HG03108 (cell line): ENCODE results near the gene SNTB2.

Experiments used
- ATAC-seq: cut with Tn5 transposase; IDR thresholded peaks from one replicate; pipeline ENCODE4 v1.9.1; 2021; ENCODE audit warnings: moderate library complexity; ENCODE audit not compliant: unreplicated experiment

The SNTB2 gene

DNA sequence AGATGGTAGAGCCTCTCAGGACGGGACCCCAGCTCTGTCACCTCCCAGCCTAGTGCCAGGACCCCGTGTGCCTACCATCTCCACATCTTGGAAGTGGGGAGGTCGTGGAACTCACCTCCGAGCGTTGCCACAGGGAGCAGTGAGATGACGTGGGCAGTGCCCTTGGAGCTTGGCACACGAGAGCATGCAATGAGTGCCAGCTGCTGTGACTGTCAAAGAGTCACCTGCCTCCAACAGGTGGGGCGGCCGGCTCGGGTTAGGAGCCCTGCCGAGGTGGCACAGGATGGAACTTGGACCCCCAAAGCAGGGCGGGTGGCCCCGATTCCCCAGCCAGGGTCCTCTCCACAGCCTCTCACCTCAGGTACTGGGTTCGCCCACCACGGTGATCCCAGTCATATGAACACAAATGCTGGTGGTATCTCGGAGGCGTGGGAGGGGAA lies 129.7 kb downstream of the SNTB2 start:
- no peak for ATAC-seq

DNA sequence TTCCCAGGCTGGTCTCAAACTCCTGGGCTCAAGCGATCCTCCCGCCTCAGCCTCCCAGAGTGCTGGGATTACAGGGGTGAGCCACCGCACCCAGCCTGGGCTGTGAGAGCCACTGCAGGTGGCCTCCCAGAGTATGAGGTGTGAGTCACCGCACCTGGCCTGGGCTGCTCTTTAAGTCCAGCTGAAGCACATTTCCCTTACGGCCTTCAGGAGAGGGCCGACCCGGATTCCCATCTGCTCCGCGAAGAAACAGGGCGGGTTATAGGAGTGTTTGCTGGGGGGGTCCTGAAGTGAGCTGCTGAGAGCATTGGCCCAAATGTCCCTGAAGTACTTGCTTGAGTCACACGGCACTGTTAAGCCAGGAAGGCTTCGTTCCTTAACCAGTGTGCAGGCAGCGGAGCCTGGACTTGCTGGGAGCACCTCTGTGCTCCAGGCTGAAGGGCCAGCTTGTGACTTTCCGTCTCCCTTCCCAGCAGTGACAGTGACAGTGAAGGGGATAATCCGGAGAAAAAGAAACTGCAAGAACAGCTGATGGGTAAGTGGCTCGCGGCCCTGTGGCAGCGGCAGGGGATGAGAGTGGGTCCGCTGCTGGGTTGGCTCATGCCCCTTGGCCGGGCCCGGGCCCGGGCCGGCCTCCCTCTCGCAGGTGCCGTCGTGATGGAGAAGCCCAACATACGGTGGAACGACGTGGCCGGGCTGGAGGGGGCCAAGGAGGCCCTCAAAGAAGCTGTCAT lies 131.4 kb downstream of the SNTB2 start:
- ATAC-seq: no peak

DNA sequence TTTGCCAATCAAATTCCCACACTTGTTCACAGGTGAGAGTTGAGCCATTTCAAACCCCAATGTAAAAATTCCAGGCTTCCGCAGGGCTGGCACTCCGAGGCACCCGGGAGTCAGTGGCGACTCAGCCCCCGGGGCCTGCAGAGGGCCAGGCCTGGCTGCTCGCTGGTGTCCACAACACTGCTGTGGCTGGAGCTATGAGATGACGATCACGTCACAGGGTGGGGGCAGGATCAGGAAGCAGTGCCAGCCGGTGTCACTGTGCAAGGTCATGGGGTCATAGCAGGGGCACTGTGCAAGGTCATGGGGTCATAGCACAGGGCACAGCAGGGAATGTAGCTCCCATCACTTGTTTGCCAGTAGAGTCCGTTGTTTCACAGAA lies 131.9 kb downstream of the SNTB2 start:
- no peak for ATAC-seq

DNA sequence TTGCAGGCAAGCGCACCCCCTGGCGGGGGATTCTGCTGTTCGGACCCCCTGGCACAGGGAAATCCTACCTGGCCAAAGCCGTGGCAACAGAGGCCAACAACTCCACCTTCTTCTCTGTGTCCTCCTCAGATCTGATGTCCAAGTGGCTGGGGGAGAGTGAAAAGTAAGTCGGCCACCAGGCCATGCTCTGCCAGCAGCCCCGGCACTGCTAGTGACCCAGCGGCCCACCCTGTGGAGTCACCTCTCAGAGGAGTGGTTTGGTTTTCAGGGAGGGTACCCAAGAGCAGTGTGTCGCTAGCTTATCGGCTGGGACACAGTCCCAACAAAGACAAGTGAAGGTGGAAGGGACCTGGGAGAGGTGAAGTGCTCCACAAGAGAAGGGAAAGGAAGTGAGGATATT lies 132.4 kb downstream of the SNTB2 start:
- ATAC-seq: no peak

DNA sequence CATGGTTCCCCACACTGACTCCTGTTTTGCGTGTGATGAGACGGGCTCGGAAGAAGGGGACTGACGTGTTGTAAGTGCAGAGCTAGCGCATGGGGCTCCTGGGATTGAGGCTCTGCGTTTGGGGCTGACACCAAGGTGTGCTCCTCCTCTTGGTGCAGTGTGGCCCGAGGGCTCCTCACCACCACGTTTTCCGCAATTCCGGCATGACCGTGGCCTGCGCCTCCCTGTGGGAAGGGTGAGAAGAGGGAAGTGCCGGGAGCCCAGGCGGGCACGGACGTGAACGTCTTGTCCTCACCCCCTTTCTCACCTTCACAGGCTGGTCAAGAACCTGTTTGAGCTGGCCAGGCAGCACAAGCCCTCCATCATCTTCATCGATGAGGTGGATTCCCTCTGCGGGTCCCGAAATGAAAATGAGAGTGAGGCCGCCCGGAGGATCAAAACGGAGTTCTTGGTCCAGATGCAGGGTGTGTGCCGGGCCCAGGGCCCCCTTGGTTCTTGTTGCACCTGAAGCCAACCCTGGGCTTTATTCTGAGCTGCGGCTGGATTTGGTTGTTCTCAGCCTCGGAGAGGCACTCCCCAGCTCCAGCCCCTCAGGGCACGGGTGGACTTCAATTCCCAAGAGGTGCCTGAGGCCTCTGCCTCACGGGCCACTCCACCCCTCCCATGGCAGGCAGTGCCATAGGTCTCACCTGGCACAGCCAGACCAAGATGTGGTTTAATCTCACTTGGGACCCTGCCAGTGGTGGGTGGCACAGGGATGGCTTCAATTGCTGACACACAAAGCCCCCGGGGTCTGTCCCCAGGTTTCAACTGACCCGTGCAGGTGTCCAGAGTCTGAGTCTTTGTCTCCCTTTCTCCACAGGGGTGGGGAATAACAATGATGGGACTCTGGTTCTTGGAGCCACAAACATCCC lies 133.1 kb downstream of the SNTB2 start:
- ATAC-seq: no peak

DNA sequence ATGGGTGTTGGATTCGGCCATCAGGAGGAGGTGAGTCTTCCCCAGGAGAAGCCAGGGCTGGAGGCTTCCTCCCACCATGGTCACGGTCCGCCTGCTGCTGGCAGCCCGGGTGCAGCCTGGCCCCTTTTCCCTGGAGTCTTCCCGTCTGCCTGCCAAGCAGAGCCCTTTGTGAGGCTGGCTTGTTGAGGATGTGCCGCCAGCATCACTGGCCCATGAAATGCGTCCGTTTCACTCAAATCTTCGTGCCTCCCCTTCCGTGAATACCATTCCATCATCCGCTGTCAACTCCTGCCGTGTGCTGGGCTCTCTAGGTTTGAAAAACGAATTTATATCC lies 133.7 kb downstream of the SNTB2 start:
- ATAC-seq: no peak

DNA sequence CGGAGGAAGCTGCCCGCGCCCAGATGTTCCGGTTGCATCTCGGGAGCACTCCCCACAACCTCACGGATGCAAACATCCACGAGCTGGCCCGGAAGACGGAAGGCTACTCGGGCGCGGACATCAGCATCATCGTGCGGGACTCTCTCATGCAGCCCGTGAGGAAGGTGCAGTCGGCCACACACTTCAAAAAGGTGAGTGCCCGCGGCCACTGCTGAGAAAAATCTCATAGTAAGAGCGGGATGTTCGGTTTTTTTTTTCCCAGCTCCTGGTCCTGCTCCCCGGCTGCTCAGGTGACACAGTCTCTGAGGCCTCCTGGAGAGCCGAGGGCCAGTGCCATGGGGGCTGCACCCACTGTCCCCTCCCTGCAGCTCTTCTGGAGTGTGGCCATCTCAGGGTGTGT lies 134.1 kb downstream of the SNTB2 start:
- no peak for ATAC-seq

DNA sequence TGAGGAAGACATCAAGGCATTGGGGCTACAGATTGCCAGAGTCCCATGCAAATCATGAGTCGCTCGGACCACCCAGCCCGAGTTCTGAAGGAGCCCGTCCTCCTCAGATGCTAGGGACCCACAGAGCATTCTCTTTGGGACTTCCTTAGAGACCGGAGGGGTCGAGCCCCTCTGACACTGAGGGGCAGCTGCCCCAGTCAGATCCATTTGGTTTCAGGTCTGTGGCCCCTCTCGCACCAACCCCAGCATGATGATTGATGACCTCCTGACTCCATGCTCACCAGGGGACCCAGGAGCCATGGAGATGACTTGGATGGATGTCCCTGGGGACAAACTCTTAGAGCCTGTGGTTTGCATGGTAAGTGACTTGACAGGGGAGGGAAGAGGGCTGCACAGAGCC lies 135.4 kb downstream of the SNTB2 start:
- no peak for ATAC-seq

DNA sequence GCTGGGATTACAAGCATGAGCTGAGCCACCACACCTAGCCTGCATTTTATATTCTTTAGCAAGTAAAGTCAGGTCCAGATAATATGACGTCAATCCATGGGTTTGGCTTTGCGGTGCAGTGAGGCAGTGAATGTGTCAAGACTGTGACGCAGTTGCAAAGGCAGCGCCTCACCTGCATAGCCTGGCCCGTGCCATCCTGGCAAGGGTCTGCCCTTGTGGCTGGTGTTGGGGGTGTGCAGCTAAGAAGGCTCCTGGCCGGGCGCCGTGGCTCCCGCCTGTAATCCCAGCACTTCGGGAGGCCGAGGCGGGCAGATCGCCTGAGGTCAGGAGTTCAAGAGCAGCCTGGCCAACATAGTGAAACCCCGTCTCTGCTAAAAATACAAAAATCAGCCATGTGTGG lies 136.5 kb downstream of the SNTB2 start:
- no peak for ATAC-seq

DNA sequence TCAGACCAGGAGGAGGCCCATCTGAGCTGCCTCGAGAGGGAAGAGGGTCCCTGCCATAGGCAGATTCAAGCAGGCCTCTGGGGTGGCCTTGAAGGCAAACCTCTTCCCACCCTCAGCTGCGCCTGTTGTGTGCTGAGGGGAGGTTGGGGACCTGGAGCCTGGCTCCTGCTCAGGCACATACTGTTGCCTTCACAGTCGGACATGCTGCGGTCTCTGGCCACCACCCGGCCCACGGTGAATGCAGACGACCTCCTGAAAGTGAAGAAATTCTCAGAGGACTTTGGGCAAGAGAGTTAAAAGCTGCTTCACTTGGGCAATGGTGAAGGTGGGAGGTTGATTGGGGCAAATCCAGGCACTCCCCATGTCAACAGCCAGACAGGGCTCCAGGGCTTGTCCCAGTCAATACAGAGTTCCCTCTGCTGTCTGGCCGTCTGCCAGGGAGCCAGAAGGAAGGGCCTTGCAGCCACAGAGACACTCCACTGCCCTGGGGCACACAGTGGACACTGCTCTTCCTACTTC lies 137.1 kb downstream of the SNTB2 start:
- ATAC-seq: no peak

DNA sequence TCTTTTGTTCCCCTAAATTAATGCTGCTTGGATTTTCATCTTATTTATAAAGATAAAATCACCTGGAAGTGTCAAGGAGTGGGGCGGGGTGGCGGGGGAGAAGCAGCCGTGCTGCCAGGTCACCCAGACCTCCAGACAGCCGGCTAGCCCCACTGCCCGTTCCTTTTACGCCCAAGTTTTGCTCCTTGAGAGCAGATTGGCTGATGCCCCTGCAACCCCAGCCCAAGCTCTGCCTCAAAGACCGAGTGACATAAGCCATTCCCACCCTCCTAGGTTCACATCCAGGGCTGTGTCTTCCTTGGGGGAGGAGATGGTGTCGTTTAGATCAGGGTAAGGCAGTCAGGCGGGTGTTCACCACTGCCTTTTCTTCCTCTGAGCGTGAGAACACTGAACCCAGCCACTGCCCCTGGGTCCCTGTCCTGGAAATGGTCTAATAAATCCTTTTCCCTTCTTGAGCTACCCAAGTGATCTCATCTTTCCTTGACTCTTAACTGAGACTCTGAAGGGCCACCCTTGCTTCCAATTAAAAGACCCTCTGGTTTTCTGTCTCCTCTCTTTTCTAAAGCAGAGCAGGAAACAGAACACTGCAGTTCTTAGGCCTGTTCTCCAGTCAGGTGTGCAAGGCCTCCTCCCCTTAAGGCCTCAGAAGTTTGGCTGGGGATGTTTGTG lies 137.8 kb downstream of the SNTB2 start:
- ATAC-seq: no peak

DNA sequence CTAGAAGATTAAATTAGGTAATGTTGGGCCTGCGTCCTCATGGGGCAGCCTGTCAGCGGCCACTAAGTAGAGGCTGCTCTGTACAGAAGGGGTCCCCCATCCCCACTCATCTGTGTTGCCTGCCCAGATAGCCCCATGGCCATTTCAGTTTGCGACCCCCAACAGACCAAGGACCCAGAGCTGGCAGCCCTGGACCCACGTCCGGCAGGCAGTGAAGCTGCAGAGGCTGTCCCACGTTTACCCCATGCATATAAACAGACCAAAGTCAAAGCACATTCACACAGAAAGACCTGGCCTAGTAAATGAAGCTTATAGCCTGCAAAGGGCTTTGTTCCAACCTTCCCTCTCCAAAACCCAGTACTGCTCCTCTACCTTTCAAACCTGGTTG lies 138.8 kb downstream of the SNTB2 start:
- no peak for ATAC-seq

DNA sequence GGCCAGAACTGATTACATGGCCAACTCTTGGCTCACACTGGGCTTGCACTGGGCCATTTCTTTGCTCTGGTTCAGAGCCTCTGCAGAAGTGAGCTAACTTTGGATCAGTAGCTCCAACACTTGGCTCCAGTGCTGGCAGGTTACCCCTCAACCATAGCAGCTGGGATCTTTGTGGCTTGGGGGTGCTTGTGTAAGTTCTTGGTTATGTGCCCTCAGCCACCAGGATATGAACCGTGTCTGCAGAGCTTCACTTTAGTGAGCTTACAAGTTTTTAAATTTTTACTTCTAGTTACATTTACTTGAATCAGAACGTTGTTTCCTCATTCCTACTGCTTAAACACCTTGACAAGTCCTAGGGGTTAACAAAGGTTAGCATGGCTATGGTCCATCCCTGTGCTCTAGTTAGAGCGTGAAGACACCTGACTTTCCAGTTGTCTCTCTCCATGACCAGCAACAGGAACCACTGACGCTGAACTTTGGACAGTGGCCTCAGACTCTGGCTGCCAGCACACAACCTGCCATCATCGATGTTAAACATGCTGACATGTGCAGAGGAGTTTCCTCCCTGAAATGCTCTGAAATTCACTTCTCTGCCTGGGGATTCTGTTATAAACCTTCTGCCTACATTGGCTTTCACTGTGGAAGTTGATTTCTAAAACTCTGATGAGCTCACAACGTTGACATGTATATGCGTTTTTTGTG lies 139.4 kb downstream of the SNTB2 start:
- no peak for ATAC-seq

DNA sequence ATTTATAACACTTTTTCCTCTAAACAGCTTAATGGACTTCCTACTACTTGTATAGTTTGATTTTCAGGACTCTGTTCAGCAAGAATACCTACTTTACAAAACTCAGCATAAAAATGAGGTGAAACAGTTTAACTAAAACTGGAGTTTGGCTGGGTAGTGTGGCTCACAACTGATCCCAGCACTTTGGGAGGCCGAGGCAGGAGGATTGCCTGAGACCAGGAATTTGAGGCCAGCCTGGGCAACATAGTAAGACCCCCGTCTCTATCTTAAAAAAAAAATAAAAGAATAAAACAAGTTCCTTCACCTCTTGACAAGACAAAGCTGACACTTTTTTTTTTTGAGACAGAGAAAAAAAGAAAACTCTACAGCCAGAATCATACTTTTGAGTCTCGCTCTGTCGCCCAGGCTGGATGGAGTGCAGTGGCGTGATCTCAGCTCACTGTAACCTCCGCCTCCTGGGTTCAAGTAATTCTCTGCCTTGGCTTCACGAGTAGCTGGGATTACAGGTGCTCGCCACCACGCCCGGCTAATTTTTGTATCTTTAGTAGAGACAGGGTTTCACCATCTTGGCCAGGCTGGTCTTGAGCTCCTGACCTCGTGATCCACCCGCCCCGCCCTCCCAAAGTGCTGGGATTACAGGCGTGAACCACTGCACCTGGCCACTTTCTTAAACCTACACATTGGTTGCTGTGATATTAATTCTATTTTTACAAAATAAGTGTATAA lies 140.8 kb downstream of the SNTB2 start:
- ATAC-seq: no peak

DNA sequence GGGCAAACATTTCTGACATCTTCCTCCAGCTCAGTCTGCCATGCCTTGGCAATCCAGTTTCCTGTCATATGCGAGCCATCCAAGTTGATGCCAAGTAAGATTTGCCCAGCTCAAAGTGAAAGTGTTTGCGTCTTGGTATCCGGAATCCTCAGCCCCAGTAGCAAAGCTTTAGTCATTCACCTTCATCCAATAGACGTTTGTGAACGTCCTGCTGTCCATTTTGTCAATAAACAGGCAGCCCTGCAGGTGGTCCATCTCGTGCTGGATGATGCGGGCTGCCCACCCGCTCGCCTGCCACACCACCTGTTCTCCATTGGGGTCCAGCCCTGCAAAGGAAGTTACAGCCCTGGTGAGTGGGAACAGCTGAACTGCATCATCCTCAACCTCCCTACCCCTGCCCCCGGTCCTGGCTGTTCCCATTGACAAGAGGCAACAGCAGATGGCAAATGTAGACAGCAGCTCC lies 141.9 kb downstream of the SNTB2 start:
- no peak for ATAC-seq

DNA sequence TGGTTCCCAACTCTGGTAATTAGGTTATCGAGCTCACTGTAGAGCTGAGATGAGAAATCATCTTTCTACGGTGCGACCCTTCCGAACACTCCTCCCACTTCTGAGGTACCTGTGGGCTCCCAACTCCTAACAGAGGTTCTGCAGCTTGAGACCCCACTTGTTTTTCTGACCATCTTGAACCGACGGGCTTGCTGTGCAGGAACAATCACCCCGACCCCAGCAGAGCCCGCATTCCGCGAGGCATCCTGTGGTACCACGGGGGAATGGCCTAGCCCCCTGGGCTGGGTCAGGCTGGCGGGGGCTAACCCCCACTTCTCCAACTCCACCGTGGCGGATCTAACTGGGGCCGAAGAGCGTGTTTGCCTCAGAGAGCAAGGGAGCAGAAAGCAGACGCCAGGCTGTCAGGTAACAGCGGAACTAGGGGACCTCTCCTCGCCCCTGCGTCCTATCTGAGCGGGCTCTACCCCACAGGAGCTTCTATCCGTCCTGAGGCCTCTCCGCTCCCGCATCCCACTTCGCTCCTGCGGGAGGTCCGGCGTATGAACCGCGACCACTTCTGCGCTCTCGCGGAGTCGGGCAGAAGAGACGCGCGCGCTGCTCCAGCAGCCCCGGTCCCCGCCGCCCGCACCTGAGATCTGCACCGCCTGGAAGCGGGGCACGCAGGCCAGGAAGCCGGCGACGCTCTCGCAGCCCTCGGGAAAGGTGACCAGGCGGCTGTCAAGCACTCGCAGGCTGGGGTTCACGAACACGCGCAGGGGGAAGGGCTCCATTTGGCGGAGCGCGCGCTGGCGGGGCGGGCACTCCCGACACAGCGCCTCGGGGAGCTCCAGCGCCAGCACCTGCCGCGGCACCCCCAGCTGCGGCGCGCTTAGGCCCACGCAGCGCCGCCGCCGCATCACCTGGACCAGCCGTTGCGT lies 142.7 kb downstream of the SNTB2 start:
- ATAC-seq: peak; percentile 4

DNA sequence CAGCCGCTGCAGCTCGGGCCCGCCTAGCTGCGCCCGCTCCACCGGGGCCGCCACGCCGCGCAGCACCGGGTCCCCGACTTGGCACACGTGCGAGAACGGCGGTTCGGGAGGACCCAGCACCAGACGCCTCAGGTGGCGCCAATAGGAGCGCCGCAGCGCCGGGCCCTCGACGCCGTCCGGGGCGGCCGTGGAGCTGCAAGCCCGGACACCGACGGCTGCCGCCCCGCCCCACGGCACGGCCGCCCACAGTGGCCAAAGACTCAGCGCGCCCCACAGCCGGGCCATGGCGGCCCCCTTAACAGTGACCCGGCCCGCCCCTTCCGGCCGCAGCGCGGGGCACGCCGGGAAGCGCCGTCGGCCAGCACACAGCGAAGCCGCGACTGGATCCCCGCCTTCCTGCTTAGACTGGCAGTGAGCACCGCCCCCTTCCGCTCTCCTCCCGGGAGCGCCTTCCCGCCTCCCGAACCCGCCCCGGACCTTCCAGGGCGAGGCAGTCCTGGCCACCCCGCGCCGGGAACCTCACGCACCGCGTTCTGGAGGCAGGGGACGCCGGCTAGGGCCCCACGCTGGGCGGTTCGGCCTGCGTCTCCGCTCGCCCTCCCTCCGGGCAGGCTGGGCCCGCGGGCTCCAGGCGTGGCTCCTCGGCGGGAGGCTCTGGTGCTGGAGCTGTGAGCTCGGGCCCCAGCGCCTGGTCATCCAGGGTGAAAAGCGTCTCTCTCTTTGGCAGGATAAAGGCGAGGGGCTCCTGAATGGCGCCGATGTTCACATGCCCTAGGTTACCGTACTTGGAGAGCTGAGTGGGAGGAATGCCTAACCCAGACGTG lies 143.5 kb downstream of the SNTB2 start, which contains the start of gene PDF:
PDF (minus strand) TSS at position 303 of the 824 bp plus-strand sequence; CDS start at position 285, 18 bp downstream.
- ATAC-seq: peak; percentile 91

DNA sequence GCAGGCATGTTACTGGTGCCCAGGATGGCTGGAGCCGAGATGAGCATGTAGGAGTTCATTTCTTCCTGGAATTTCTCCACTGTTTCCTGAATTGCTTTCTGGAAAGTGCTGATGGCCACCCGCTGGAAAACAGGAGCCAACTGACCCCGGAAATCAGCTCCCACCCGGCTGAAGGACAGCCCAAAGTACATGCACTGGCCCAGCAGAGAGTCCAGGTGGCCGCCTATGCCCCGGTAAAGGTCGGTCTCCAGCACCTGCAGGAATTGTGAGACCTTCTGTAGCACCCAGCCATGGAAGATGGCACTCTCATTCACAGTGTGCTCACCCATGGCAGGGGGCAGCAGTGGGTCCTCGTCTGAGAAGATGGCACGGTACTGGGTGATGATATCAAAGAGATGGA lies 147.7 kb downstream of the SNTB2 start:
- no peak for ATAC-seq
